ENCODE results near the gene ACTG1. TPM values are rescaled to one million over a fixed set of nuclear protein-coding genes. Genes with fewer than 3 reads are reported as not detected.

Gene ACTG1
- total RNA-seq, 2 experiments from 2014 or later: 3,773 to 3,928 TPM

- intact Hi-C loops (cut with micrococcal nuclease): no loop called here
- Mint-ChIP-seq H3K27me3 (no peaks in the 10 kb centered on the region), H3K4me1 (ENCODE audit: low read depth) (no peaks in the 10 kb centered on the region), H3K27ac (no peak overlapping the region), H3K36me3 (no peaks in the 10 kb centered on the region), H3K9me3 (no peaks in the 10 kb centered on the region), H3K4me3 (no peak overlapping the region)
- no peak for DNase-seq
- POLR2A ChIA-PET: no interaction called here
- CTCF ChIA-PET: no interaction called here
Measured at GRCh38 chr17:81466564-81467472, 45.8 kb downstream of the ACTG1 start.

GRCh38 chr17:81465910-81466309, 46.7 kb downstream of the ACTG1 start:
- Mint-ChIP-seq H3K27me3 (no peaks in the 10 kb centered on the region), H3K9me3 (no peaks in the 10 kb centered on the region), H3K4me1 (ENCODE audit: low read depth) (no peaks in the 10 kb centered on the region), H3K4me3 (no peak overlapping the region), H3K36me3 (no peaks in the 10 kb centered on the region), H3K27ac (no peak overlapping the region)
- DNase-seq: no peak
- POLR2A ChIA-PET: no interaction called here
- intact Hi-C loops (cut with micrococcal nuclease): no loop called here
- CTCF ChIA-PET: no interaction called here

GRCh38 chr17:81464586-81464985, 48.0 kb downstream of the ACTG1 start:
- H3K4me3 Mint-ChIP-seq: no peak overlapping the region
- no peaks in the 10 kb centered on the region for H3K27me3 Mint-ChIP-seq
- intact Hi-C loops (cut with micrococcal nuclease): no loop called here
- no peak for DNase-seq
- CTCF ChIA-PET: no interaction called here
- POLR2A ChIA-PET: no interaction called here
- H3K4me1 Mint-ChIP-seq (ENCODE audit: low read depth): no peaks in the 10 kb centered on the region
- no peaks in the 10 kb centered on the region for H3K36me3 Mint-ChIP-seq
- no peak overlapping the region for H3K27ac Mint-ChIP-seq
- no peaks in the 10 kb centered on the region for H3K9me3 Mint-ChIP-seq

- Mint-ChIP-seq H3K9me3 (no peaks in the 10 kb centered on the region), H3K27ac (no peak overlapping the region), H3K4me3 (no peak overlapping the region), H3K36me3 (no peaks in the 10 kb centered on the region), H3K4me1 (ENCODE audit: low read depth) (no peaks in the 10 kb centered on the region), H3K27me3 (no peaks in the 10 kb centered on the region)
- intact Hi-C loops (cut with micrococcal nuclease): no loop called here
- CTCF ChIA-PET: no interaction called here
- DNase-seq: no peak
- POLR2A ChIA-PET: no interaction called here
Measured at GRCh38 chr17:81463506-81463905, 49.1 kb downstream of the ACTG1 start.

GRCh38 chr17:81462506-81463125, 50.0 kb downstream of the ACTG1 start:
- DNase-seq: no peak
- Mint-ChIP-seq H3K9me3 (no peaks in the 10 kb centered on the region), H3K4me3 (no peak overlapping the region), H3K27me3 (no peaks in the 10 kb centered on the region), H3K27ac (no peak overlapping the region), H3K4me1 (ENCODE audit: low read depth) (no peaks in the 10 kb centered on the region), H3K36me3 (no peaks in the 10 kb centered on the region)
- ChIA-PET POLR2A (no interaction called here), CTCF (no interaction called here)
- intact Hi-C loops (cut with micrococcal nuclease): no loop called here

- ChIA-PET POLR2A (no interaction called here), CTCF (no interaction called here)
- no peak for DNase-seq
Measured at GRCh38 chr17:81461607-81462500, 50.7 kb downstream of the ACTG1 start.

GRCh38 chr17:81460856-81461460, 51.6 kb downstream of the ACTG1 start:
- ChIA-PET CTCF (no interaction called here), POLR2A (no interaction called here)
- Mint-ChIP-seq H3K36me3 (no peaks in the 10 kb centered on the region), H3K9me3 (no peaks in the 10 kb centered on the region), H3K27me3 (no peaks in the 10 kb centered on the region), H3K27ac (no peak overlapping the region), H3K4me3 (no peak overlapping the region), H3K4me1 (ENCODE audit: low read depth) (no peaks in the 10 kb centered on the region)
- no peak for DNase-seq
- intact Hi-C loops (cut with micrococcal nuclease): no loop called here

More at GRCh38 chr17:81461607-81462500, 50.7 kb downstream of the ACTG1 start:
- H3K36me3 Mint-ChIP-seq: no peaks in the 10 kb centered on the region
- no peak overlapping the region for H3K4me3 Mint-ChIP-seq
- H3K9me3 Mint-ChIP-seq: no peaks in the 10 kb centered on the region
- H3K27me3 Mint-ChIP-seq: no peaks in the 10 kb centered on the region
- intact Hi-C loops (cut with micrococcal nuclease): no loop called here
- no peaks in the 10 kb centered on the region for H3K4me1 Mint-ChIP-seq (ENCODE audit: low read depth)
- no peak overlapping the region for H3K27ac Mint-ChIP-seq

Other genes starting within 250 kb of the ACTG1 start
- gene SLC38A10, start 217.5 kb downstream of the ACTG1 start, total RNA-seq: 10 to 100 TPM; 60.7 to 60.9 TPM
- gene BAHCC1, start 117.3 kb downstream of the ACTG1 start, total RNA-seq: under 1 TPM in 1 of 2 experiments, not detected in 1; 0.10 TPM
- under 1 TPM; 0.33 to 0.46 TPM for gene FSCN2, start 15.6 kb upstream of the ACTG1 start, total RNA-seq
- 10 to 100 TPM; 33.5 to 39.7 TPM for gene FAAP100, start 39.6 kb upstream of the ACTG1 start, total RNA-seq
- 10 to 100 TPM; 78.4 to 93.2 TPM for gene NPLOC4, start 124.3 kb upstream of the ACTG1 start, total RNA-seq
- gene TSPAN10, start 124.4 kb upstream of the ACTG1 start, total RNA-seq: under 1 TPM; 0.36 to 0.45 TPM
- gene PDE6G, start 143.7 kb upstream of the ACTG1 start, total RNA-seq: 1 to 10 TPM; 1.1 to 1.5 TPM
- gene OXLD1, start 153.8 kb upstream of the ACTG1 start, total RNA-seq: 10 to 100 TPM; 49.6 to 57.7 TPM
- 10 to 100 TPM; 34.0 to 36.8 TPM for gene CCDC137, start 153.9 kb upstream of the ACTG1 start, total RNA-seq
- 10 to 100 TPM; 15.1 to 17.1 TPM for gene ARL16, start 171.0 kb upstream of the ACTG1 start, total RNA-seq
- 100 to 1,000 TPM in 1 of 2 experiments, 10 to 100 TPM in 1; 96.9 to 111 TPM for gene HGS, start 171.2 kb upstream of the ACTG1 start, total RNA-seq
- gene MRPL12, start 190.6 kb upstream of the ACTG1 start, total RNA-seq: 100 to 1,000 TPM; 112 to 118 TPM
- 10 to 100 TPM; 25.1 to 25.7 TPM for gene SLC25A10, start 199.5 kb upstream of the ACTG1 start, total RNA-seq